ENCODE results near the gene KIRREL3. TPM values are rescaled to one million over a fixed set of nuclear protein-coding genes. Genes with fewer than 3 reads are reported as not detected.

The KIRREL3 gene
- polyA plus RNA-seq, 1 of the 3 experiments (the other 2 are of a cell fraction) = 3.7 TPM

DNA sequence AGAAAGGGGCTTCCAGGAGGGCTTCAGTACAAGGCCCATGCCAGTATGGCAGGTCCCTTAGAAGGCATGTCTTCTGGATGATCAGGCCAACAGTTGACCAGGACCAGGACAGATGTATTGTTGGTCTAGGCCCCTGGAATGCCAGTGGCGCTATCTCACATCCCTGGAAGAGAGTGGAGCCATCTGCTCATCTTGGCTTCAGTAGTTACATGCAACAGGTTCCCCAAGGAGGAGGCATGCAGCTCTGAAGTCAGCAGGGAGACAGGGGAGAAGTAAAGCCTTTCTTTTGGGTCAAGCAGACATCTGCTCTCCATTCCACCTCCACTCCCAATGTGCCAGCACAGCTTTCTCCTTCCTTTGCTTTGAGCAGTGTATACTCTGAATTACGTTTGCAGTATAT lies 244.1 kb downstream of the KIRREL3 start:
- no peak overlapping the region for H2AFZ ChIP-seq (ENCODE audit: low read depth)
- H3K36me3 ChIP-seq (replicated peaks in 1 of 2; ENCODE audit: control insufficient read depth in 1 of 2, insufficient read depth in 2 of 2, low read length in 1 of 2) = no peaks in the 10 kb centered on the region
- no peaks in the 10 kb centered on the region for H3K9me3 ChIP-seq
- no peaks in the 10 kb centered on the region for H3K79me2 ChIP-seq (ENCODE audit: insufficient read depth)
- H4K20me1 ChIP-seq (ENCODE audit: insufficient read depth) = no peaks in the 10 kb centered on the region
- ChIA-PET CTCF (interaction anchor here (1.0 to 1.3 kb wide), 2 partner anchors 8 to 11 kb away, joined by 3 read pairs; no protein-coding TSS in a partner anchor), POLR2A (no interaction called here)
- H3K9ac ChIP-seq = no peak overlapping the region
- H3K27me3 ChIP-seq (ENCODE audit: insufficient read depth) = no peaks in the 10 kb centered on the region
- TF ChIP-seq RXRA (IDR thresholded peaks at IDR 0.05; ENCODE audit: borderline replicate concordance, low read depth) (no peak), SMC3 (IDR thresholded peaks at IDR 0.05; ENCODE audit: low read depth, low read length) (no peak), GABPA (IDR thresholded peaks at IDR 0.05; ENCODE audit: low read depth) (no peak), FOXM1 (IDR thresholded peaks at IDR 0.05; ENCODE audit: low read depth) (no peak), EP300 (IDR thresholded peaks at IDR 0.05; ENCODE audit: borderline replicate concordance in 1 of 2, low read depth in 1 of 2, low read length in 1 of 2) (no peak), FOXJ3 (CRISPR knock-in tag; IDR thresholded peaks at IDR 0.05) (no peak), NFIC (IDR thresholded peaks at IDR 0.05; ENCODE audit: borderline replicate concordance) (no peak), YY1 (IDR thresholded peaks at IDR 0.05; ENCODE audit: low read depth) (no peak), JUND (IDR thresholded peaks at IDR 0.05) (no peak), RCOR1 (IDR thresholded peaks at IDR 0.05; ENCODE audit: low read length) (no peak), RAD21 (IDR thresholded peaks at IDR 0.05; ENCODE audit: low read length) (no peak), EZH2phosphoT487 (IDR thresholded peaks at IDR 0.05; ENCODE audit: borderline replicate concordance, low read depth) (no peak), TAF1 (IDR thresholded peaks at IDR 0.05; ENCODE audit: borderline replicate concordance, low read depth, low read length) (no peak)
- TF ChIP-seq, protein P1, sequence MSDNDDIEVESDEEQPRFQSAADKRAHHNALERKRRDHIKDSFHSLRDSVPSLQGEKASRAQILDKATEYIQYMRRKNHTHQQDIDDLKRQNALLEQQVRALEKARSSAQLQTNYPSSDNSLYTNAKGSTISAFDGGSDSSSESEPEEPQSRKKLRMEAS (IDR thresholded peaks at IDR 0.05; ENCODE audit: low read depth) = no peak
- TF ChIP-seq, protein P2, sequence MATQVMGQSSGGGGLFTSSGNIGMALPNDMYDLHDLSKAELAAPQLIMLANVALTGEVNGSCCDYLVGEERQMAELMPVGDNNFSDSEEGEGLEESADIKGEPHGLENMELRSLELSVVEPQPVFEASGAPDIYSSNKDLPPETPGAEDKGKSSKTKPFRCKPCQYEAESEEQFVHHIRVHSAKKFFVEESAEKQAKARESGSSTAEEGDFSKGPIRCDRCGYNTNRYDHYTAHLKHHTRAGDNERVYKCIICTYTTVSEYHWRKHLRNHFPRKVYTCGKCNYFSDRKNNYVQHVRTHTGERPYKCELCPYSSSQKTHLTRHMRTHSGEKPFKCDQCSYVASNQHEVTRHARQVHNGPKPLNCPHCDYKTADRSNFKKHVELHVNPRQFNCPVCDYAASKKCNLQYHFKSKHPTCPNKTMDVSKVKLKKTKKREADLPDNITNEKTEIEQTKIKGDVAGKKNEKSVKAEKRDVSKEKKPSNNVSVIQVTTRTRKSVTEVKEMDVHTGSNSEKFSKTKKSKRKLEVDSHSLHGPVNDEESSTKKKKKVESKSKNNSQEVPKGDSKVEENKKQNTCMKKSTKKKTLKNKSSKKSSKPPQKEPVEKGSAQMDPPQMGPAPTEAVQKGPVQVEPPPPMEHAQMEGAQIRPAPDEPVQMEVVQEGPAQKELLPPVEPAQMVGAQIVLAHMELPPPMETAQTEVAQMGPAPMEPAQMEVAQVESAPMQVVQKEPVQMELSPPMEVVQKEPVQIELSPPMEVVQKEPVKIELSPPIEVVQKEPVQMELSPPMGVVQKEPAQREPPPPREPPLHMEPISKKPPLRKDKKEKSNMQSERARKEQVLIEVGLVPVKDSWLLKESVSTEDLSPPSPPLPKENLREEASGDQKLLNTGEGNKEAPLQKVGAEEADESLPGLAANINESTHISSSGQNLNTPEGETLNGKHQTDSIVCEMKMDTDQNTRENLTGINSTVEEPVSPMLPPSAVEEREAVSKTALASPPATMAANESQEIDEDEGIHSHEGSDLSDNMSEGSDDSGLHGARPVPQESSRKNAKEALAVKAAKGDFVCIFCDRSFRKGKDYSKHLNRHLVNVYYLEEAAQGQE (IDR thresholded peaks at IDR 0.05; ENCODE audit: low read depth, low read length) = no peak
- TF ChIP-seq, protein P3, sequence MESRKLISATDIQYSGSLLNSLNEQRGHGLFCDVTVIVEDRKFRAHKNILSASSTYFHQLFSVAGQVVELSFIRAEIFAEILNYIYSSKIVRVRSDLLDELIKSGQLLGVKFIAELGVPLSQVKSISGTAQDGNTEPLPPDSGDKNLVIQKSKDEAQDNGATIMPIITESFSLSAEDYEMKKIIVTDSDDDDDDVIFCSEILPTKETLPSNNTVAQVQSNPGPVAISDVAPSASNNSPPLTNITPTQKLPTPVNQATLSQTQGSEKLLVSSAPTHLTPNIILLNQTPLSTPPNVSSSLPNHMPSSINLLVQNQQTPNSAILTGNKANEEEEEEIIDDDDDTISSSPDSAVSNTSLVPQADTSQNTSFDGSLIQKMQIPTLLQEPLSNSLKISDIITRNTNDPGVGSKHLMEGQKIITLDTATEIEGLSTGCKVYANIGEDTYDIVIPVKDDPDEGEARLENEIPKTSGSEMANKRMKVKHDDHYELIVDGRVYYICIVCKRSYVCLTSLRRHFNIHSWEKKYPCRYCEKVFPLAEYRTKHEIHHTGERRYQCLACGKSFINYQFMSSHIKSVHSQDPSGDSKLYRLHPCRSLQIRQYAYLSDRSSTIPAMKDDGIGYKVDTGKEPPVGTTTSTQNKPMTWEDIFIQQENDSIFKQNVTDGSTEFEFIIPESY (IDR thresholded peaks at IDR 0.05; ENCODE audit: borderline replicate concordance, low read depth) = no peak
- TF ChIP-seq, protein P4, sequence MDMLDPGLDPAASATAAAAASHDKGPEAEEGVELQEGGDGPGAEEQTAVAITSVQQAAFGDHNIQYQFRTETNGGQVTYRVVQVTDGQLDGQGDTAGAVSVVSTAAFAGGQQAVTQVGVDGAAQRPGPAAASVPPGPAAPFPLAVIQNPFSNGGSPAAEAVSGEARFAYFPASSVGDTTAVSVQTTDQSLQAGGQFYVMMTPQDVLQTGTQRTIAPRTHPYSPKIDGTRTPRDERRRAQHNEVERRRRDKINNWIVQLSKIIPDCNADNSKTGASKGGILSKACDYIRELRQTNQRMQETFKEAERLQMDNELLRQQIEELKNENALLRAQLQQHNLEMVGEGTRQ (IDR thresholded peaks at IDR 0.05; ENCODE audit: borderline replicate concordance, low read depth, low read length) = no peak
- TF ChIP-seq, protein P5, sequence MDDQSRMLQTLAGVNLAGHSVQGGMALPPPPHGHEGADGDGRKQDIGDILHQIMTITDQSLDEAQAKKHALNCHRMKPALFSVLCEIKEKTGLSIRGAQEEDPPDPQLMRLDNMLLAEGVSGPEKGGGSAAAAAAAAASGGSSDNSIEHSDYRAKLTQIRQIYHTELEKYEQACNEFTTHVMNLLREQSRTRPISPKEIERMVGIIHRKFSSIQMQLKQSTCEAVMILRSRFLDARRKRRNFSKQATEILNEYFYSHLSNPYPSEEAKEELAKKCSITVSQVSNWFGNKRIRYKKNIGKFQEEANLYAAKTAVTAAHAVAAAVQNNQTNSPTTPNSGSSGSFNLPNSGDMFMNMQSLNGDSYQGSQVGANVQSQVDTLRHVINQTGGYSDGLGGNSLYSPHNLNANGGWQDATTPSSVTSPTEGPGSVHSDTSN (IDR thresholded peaks at IDR 0.05) = no peak
- no peak overlapping the region for H3K27ac ChIP-seq (ENCODE audit: low read depth in 2 of 2, low read length in 1 of 2)
- H3F3A ChIP-seq (replicated peaks; ENCODE audit: insufficient read depth) = no peaks in the 10 kb centered on the region
- H3K4me1 ChIP-seq (ENCODE audit: control insufficient read depth in 1 of 2, insufficient read depth in 2 of 2, low read depth in 1 of 2, low read length in 1 of 2) = peaks cover 0 to 8% of the 10 kb centered on the region in 2 experiments; a peak in 2 of 4 replicates
- WGBS (ENCODE audit: low lambda C conversion rate) = 86% methylated on average over 2 of the region's 2 CpGs
- no peak overlapping the region for H3K4me3 ChIP-seq (ENCODE audit: low read depth in 2 of 2, low read length in 1 of 2)
- DNase-seq = no peak
- no peaks in the 10 kb centered on the region for H3K9me2 ChIP-seq
- H3K4me2 ChIP-seq = no peak overlapping the region

Data from SK-N-SH (cell line).